HFFc6 (cell line): Measurements from ENCODE around the gene GINS1. TPM values are rescaled to one million over a fixed set of nuclear protein-coding genes. Genes with fewer than 3 reads are reported as not detected.

Source experiments
- total RNA-seq, 6 experiments: library from RNA; stranded (reverse); fragmentation: NEBNext Ultra II Directional; extraction: Animal tissue kit (Norgen Biotek cat#: 25700); gene quantifications; 2 replicates in 1 of 6; 3 replicates in 5 of 6; pipeline ENCODE4 v1.2.3, GENCODE V29; 2021

Gene GINS1
- total RNA-seq, 6 experiments from 2014 or later, result 7.5 to 13.9 (median 11.7) TPM

Other genes with a start within 250 kb of the GINS1 start
- 10 to 100 TPM; 46.2 to 53.2 (median 51.6) TPM for gene ENTPD6, start 212.0 kb upstream of the GINS1 start, total RNA-seq
- gene PYGB, start 159.6 kb upstream of the GINS1 start, total RNA-seq, result 10 to 100 TPM; 65.4 to 75.6 (median 70.2) TPM
- 100 to 1,000 TPM in 2 of 6 experiments, 10 to 100 TPM in 4; 87.0 to 103 (median 98.9) TPM for gene ABHD12, start 16.8 kb upstream of the GINS1 start, total RNA-seq
- 1 to 10 TPM; 1.9 to 2.8 (median 2.2) TPM for gene NINL, start 177.9 kb downstream of the GINS1 start, total RNA-seq
- 1 to 10 TPM; 7.1 to 8.6 (median 7.4) TPM for gene NANP, start 216.3 kb downstream of the GINS1 start, total RNA-seq